ENCODE measurements around the gene DUOX2. TPM values are rescaled to one million over a fixed set of nuclear protein-coding genes. Genes with fewer than 3 reads are reported as not detected.
A peak's percentile ranks its signal among the peaks of the same experiment; 100 is the strongest.

Gene DUOX2
- total and polyA plus RNA-seq, 2 of the 13 experiments (the other 11 are each of a cell fraction or from before 2014, with no cell fraction given) = 0.08 TPM; not detected in 1

DNA sequence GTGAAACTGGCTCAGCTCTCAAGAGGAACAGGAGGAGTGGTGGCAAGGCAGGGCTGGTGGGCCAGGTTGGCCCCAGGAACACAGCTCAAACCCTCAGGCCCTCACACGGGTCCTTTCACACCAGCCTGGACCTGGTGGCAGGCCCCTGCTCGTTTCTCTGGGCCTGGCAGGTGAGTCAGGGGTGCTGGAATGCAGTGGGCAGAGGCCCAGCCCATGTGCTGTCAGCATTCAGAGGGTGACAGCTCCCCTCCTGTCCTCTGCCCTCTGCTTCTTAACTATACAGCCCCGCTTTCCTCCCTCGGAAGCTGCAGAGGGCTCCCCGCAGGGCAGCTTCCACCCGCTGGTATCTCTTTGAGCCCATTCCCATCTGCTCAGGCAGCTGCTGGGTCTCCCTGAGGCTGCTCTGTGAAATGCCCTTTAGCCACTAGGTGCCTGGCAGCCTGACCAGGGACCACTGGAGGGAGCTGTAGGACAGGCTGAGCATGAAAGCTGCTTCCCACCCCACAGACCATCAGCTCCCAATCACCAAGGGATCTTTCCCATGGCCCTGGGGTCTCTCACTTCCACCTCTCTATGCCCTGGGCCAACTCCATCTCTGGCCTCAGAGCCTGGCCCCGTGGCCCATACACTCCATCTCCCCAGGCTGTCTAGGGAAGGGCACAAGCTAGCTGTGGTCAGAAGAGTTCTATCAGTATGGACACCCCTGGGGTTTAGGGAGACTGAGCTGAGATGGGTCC lies 49.0 kb upstream of the DUOX2 start (continued):
- TF ChIP-seq, protein P1, sequence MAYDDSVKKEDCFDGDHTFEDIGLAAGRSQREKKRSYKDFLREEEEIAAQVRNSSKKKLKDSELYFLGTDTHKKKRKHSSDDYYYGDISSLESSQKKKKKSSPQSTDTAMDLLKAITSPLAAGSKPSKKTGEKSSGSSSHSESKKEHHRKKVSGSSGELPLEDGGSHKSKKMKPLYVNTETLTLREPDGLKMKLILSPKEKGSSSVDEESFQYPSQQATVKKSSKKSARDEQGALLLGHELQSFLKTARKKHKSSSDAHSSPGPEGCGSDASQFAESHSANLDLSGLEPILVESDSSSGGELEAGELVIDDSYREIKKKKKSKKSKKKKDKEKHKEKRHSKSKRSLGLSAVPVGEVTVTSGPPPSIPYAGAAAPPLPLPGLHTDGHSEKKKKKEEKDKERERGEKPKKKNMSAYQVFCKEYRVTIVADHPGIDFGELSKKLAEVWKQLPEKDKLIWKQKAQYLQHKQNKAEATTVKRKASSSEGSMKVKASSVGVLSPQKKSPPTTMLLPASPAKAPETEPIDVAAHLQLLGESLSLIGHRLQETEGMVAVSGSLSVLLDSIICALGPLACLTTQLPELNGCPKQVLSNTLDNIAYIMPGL (CRISPR knock-in tag; IDR thresholded peaks at IDR 0.05; ENCODE audit: borderline replicate concordance in 1 of 2, low read depth in 1 of 2) = peak; percentile 38 to 77; a peak in 1 of 4 replicates
- TF ChIP-seq NFATC3 (CRISPR knock-in tag; IDR thresholded peaks at IDR 0.05) (no peak), CEBPB (IDR thresholded peaks at IDR 0.05; ENCODE audit: borderline replicate concordance, low read depth, low read length) (no peak), ZNF292 (CRISPR knock-in tag; IDR thresholded peaks at IDR 0.05; ENCODE audit: borderline replicate concordance, low read depth) (peak; percentile 35; the same call in 1 of the 2 replicates), THYN1 (CRISPR knock-in tag; IDR thresholded peaks at IDR 0.05; ENCODE audit: borderline replicate concordance, low read depth) (no peak), ZNF343 (CRISPR knock-in tag; IDR thresholded peaks at IDR 0.05) (no peak), NR3C1 (CRISPR knock-in tag; IDR thresholded peaks at IDR 0.05) (no peak), SP2 (CRISPR knock-in tag; IDR thresholded peaks at IDR 0.05) (peak; percentile 15; the same call in 1 of the 2 replicates), ZSCAN31 (CRISPR knock-in tag; IDR thresholded peaks at IDR 0.05; ENCODE audit: low read depth) (0 out of 2 replicates have a peak, but pooled peaks have one; percentile 7), ZNF282 (IDR thresholded peaks at IDR 0.05; ENCODE audit: partially characterized antibody) (no peak), ZNF772 (CRISPR knock-in tag; IDR thresholded peaks at IDR 0.05) (0 out of 2 replicates have a peak, but pooled peaks have one; percentile 54), MAFK (conservative IDR thresholded peaks at IDR 0.05 in 1 of 2, IDR thresholded peaks at IDR 0.05 in 1 of 2; ENCODE audit: low read length in 2 of 2) (no peak)
- TF ChIP-seq, protein P2, sequence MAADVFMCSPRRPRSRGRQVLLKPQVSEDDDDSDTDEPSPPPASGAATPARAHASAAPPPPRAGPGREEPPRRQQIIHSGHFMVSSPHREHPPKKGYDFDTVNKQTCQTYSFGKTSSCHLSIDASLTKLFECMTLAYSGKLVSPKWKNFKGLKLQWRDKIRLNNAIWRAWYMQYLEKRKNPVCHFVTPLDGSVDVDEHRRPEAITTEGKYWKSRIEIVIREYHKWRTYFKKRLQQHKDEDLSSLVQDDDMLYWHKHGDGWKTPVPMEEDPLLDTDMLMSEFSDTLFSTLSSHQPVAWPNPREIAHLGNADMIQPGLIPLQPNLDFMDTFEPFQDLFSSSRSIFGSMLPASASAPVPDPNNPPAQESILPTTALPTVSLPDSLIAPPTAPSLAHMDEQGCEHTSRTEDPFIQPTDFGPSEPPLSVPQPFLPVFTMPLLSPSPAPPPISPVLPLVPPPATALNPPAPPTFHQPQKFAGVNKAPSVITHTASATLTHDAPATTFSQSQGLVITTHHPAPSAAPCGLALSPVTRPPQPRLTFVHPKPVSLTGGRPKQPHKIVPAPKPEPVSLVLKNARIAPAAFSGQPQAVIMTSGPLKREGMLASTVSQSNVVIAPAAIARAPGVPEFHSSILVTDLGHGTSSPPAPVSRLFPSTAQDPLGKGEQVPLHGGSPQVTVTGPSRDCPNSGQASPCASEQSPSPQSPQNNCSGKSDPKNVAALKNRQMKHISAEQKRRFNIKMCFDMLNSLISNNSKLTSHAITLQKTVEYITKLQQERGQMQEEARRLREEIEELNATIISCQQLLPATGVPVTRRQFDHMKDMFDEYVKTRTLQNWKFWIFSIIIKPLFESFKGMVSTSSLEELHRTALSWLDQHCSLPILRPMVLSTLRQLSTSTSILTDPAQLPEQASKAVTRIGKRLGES (CRISPR knock-in tag; IDR thresholded peaks at IDR 0.05; ENCODE audit: borderline replicate concordance) = no peak
- TF ChIP-seq, protein P3, sequence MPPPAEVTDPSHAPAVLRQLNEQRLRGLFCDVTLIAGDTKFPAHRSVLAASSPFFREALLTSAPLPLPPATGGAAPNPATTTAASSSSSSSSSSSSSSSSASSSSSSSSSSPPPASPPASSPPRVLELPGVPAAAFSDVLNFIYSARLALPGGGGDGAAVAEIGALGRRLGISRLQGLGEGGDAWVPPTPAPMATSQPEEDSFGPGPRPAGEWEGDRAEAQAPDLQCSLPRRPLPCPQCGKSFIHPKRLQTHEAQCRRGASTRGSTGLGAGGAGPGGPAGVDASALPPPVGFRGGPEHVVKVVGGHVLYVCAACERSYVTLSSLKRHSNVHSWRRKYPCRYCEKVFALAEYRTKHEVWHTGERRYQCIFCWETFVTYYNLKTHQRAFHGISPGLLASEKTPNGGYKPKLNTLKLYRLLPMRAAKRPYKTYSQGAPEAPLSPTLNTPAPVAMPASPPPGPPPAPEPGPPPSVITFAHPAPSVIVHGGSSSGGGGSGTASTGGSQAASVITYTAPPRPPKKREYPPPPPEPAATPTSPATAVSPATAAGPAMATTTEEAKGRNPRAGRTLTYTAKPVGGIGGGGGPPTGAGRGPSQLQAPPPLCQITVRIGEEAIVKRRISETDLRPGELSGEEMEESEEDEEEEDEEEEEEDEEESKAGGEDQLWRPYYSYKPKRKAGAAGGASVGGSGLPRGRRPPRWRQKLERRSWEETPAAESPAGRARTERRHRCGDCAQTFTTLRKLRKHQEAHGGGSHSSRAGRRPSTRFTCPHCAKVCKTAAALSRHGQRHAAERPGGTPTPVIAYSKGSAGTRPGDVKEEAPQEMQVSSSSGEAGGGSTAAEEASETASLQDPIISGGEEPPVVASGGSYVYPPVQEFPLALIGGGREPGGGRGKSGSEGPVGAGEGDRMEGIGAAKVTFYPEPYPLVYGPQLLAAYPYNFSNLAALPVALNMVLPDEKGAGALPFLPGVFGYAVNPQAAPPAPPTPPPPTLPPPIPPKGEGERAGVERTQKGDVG (CRISPR knock-in tag; IDR thresholded peaks at IDR 0.05; ENCODE audit: borderline replicate concordance) = no peak
- TF ChIP-seq, protein P4, sequence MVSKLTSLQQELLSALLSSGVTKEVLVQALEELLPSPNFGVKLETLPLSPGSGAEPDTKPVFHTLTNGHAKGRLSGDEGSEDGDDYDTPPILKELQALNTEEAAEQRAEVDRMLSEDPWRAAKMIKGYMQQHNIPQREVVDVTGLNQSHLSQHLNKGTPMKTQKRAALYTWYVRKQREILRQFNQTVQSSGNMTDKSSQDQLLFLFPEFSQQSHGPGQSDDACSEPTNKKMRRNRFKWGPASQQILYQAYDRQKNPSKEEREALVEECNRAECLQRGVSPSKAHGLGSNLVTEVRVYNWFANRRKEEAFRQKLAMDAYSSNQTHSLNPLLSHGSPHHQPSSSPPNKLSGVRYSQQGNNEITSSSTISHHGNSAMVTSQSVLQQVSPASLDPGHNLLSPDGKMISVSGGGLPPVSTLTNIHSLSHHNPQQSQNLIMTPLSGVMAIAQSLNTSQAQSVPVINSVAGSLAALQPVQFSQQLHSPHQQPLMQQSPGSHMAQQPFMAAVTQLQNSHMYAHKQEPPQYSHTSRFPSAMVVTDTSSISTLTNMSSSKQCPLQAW (CRISPR knock-in tag; IDR thresholded peaks at IDR 0.05) = peak; percentile 81
- TF ChIP-seq, protein P5, sequence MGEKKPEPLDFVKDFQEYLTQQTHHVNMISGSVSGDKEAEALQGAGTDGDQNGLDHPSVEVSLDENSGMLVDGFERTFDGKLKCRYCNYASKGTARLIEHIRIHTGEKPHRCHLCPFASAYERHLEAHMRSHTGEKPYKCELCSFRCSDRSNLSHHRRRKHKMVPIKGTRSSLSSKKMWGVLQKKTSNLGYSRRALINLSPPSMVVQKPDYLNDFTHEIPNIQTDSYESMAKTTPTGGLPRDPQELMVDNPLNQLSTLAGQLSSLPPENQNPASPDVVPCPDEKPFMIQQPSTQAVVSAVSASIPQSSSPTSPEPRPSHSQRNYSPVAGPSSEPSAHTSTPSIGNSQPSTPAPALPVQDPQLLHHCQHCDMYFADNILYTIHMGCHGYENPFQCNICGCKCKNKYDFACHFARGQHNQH (CRISPR knock-in tag; IDR thresholded peaks at IDR 0.05) = peak; percentile 51; the same call in 1 of the 2 replicates
